ENCODE measurements around the gene PSMD6. TPM values are rescaled to one million over a fixed set of nuclear protein-coding genes. Genes with fewer than 3 reads are reported as not detected.

Gene PSMD6
- total and polyA plus RNA-seq, 2 donors (not counting 3 experiments of a cell fraction or from before 2014, with no cell fraction given), result 53.7 to 90.8 TPM

DNA sequence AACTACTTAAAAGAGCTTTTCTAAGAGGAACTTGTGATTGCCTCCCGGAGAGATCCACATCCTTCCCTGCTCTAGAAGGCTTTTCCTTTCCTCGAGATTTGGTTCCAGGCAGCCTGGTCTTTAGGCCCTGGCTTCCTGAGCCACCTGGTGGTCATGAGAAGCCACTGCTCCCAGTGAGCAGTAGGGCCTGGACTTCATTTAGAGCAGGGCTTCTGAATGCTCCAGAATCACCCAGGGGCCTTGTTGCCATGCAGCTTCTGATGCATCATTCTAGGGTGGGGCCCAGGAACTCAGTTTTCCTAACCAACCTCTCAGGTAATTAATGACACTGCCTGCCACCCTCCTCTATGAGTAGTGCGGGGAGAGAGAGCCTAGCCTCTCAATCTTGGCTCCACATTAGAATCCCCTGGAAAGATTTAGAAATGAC, 29.6 kb downstream of the PSMD6 start:
- FAIRE-seq (peak; percentile 92), DNase-seq (ENCODE audit: low read depth, low spot score) (peak; percentile 71)
- H3K4me1 ChIP-seq (ENCODE audit: control insufficient read depth, extremely low read depth, insufficient read depth, low read length), result peaks cover 5% of the 10 kb centered on the region
- no peaks in the 10 kb centered on the region for H3K9me3 ChIP-seq (replicated peaks; ENCODE audit: control insufficient read depth, insufficient read depth, low read length)
- no peak overlapping the region for H3K9ac ChIP-seq (replicated peaks; ENCODE audit: extremely low read depth, insufficient read depth, low read length)
- no peaks in the 10 kb centered on the region for H3K27me3 ChIP-seq (ENCODE audit: control insufficient read depth in 2 of 2, insufficient read depth in 2 of 2, low read length in 2 of 2)
- dilution Hi-C loops (cut with MboI; ENCODE audit: extremely low pct_ligation_motif_present, low sequenced_read_pairs) (no loop called here), intact Hi-C loops (cut with micrococcal nuclease) (loop anchor here (1.0 to 2.0 kb wide), 6 partner anchors 33 to 642 kb away; partner anchors contain the start of genes C3orf49 and SCAANT1)
- POLR2A ChIA-PET, result interaction anchor here (0.7 kb wide), 1 partner anchor 117 kb away, joined by 4 read pairs; no protein-coding TSS in a partner anchor
- no peaks in the 10 kb centered on the region for H4K20me1 ChIP-seq (replicated peaks; ENCODE audit: control insufficient read depth, extremely low read depth, insufficient read depth, low read length)
- BruUV-seq (replicated peaks), result no TSS peak
- peaks cover 2 to 35% of the 10 kb centered on the region in 2 experiments for H3K36me3 ChIP-seq (ENCODE audit: control insufficient read depth in 2 of 2, extremely low read depth in 1 of 2, insufficient read depth in 2 of 2, low read length in 2 of 2)
- TF ChIP-seq JUN (IDR thresholded peaks at IDR 0.05; ENCODE audit: borderline replicate concordance, insufficient read depth, insufficient read length, low read depth), result no peak
- TF ChIP-seq, protein P1, sequence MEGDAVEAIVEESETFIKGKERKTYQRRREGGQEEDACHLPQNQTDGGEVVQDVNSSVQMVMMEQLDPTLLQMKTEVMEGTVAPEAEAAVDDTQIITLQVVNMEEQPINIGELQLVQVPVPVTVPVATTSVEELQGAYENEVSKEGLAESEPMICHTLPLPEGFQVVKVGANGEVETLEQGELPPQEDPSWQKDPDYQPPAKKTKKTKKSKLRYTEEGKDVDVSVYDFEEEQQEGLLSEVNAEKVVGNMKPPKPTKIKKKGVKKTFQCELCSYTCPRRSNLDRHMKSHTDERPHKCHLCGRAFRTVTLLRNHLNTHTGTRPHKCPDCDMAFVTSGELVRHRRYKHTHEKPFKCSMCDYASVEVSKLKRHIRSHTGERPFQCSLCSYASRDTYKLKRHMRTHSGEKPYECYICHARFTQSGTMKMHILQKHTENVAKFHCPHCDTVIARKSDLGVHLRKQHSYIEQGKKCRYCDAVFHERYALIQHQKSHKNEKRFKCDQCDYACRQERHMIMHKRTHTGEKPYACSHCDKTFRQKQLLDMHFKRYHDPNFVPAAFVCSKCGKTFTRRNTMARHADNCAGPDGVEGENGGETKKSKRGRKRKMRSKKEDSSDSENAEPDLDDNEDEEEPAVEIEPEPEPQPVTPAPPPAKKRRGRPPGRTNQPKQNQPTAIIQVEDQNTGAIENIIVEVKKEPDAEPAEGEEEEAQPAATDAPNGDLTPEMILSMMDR (IDR thresholded peaks at IDR 0.05; ENCODE audit: extremely low read depth in 1 of 2, insufficient read depth in 1 of 2, low read depth in 1 of 2, low read length in 2 of 2), result peak; percentile 90 to 92
- H3K9me1 ChIP-seq (replicated peaks; ENCODE audit: control insufficient read depth, extremely low read depth, insufficient read depth, low read length), result no peaks in the 10 kb centered on the region
- H2AFZ ChIP-seq (ENCODE audit: low read depth, low read length), result no peak overlapping the region
- no peak overlapping the region for H3K27ac ChIP-seq (ENCODE audit: insufficient read depth, low read depth, low read length)
- no peak overlapping the region for H3K4me2 ChIP-seq (ENCODE audit: insufficient read depth, low read length)
- no peak overlapping the region for H3K4me3 ChIP-seq (replicated peaks in 1 of 3; ENCODE audit: insufficient read depth in 1 of 3, low read depth in 1 of 3, low read length in 3 of 3)
- H3K79me2 ChIP-seq (ENCODE audit: control insufficient read depth, insufficient read depth, low read length), result no peaks in the 10 kb centered on the region
- CTCF ChIA-PET, result interaction anchor here (0.7 to 6.0 kb wide), 14 partner anchors 10 to 643 kb away, joined by 3 to 45 read pairs (median 4); no protein-coding TSS in a partner anchor

GRCh38 chr3:63992516-63993209, 30.6 kb downstream of the PSMD6 start:
- BruUV-seq (replicated peaks), result no TSS peak
- FAIRE-seq, result no peak
- intact Hi-C loops (cut with micrococcal nuclease), result loop anchor here (1.0 to 2.0 kb wide), 6 partner anchors 32 to 641 kb away; partner anchors contain the start of genes C3orf49 and SCAANT1

More at GRCh38 chr3:63992516-63993209, 30.6 kb downstream of the PSMD6 start:
- Histone ChIP-seq H3K79me2 (ENCODE audit: control insufficient read depth, insufficient read depth, low read length) (no peaks in the 10 kb centered on the region), H3K9ac (replicated peaks; ENCODE audit: extremely low read depth, insufficient read depth, low read length) (no peak overlapping the region), H3K36me3 (ENCODE audit: control insufficient read depth in 2 of 2, extremely low read depth in 1 of 2, insufficient read depth in 2 of 2, low read length in 2 of 2) (peaks cover 2 to 38% of the 10 kb centered on the region in 2 experiments), H3K27me3 (ENCODE audit: control insufficient read depth in 2 of 2, insufficient read depth in 2 of 2, low read length in 2 of 2) (no peaks in the 10 kb centered on the region), H3K4me3 (replicated peaks in 1 of 3; ENCODE audit: insufficient read depth in 1 of 3, low read depth in 1 of 3, low read length in 3 of 3) (no peak overlapping the region), H3K9me3 (replicated peaks; ENCODE audit: control insufficient read depth, insufficient read depth, low read length) (no peaks in the 10 kb centered on the region), H3K4me2 (ENCODE audit: insufficient read depth, low read length) (no peak overlapping the region), H3K27ac (ENCODE audit: insufficient read depth, low read depth, low read length) (no peak overlapping the region), H4K20me1 (replicated peaks; ENCODE audit: control insufficient read depth, extremely low read depth, insufficient read depth, low read length) (no peaks in the 10 kb centered on the region), H3K4me1 (ENCODE audit: control insufficient read depth, extremely low read depth, insufficient read depth, low read length) (peaks cover 5% of the 10 kb centered on the region), H2AFZ (ENCODE audit: low read depth, low read length) (no peak overlapping the region), H3K9me1 (replicated peaks; ENCODE audit: control insufficient read depth, extremely low read depth, insufficient read depth, low read length) (no peaks in the 10 kb centered on the region)
- DNase-seq (ENCODE audit: low read depth, low spot score), result no peak
- dilution Hi-C loops (cut with MboI; ENCODE audit: extremely low pct_ligation_motif_present, low sequenced_read_pairs), result no loop called here
- no peak for TF ChIP-seq POLR2AphosphoS5 (IDR thresholded peaks at IDR 0.05; ENCODE audit: insufficient read depth, low read depth, low read length)
- no peak for TF ChIP-seq POLR2A (IDR thresholded peaks at IDR 0.05; ENCODE audit: low read depth, low read length)
- TF ChIP-seq JUN (IDR thresholded peaks at IDR 0.05; ENCODE audit: borderline replicate concordance, insufficient read depth, insufficient read length, low read depth), result no peak
- TF ChIP-seq GATA2 (IDR thresholded peaks at IDR 0.05; ENCODE audit: insufficient read depth, insufficient read length, low read depth, low read length), result no peak
- no peak for TF ChIP-seq FOS (IDR thresholded peaks at IDR 0.05; ENCODE audit: borderline replicate concordance, insufficient read depth, low read length)
- no peak for TF ChIP-seq MAX (IDR thresholded peaks at IDR 0.05; ENCODE audit: insufficient read depth, insufficient read length)
- TF ChIP-seq, protein P1 (IDR thresholded peaks at IDR 0.05; ENCODE audit: extremely low read depth in 1 of 2, insufficient read depth in 1 of 2, low read depth in 1 of 2, low read length in 2 of 2), result no peak
- TF ChIP-seq MYC (IDR thresholded peaks at IDR 0.05; ENCODE audit: low read depth, low read length), result no peak
- TF ChIP-seq EZH2 (IDR thresholded peaks at IDR 0.05; ENCODE audit: borderline replicate concordance, low read depth, low read length, severe bottlenecking), result no peak
- ChIA-PET CTCF (interaction anchor here (0.7 to 6.0 kb wide), 12 partner anchors 9 to 642 kb away, joined by 3 to 45 read pairs (median 4); no protein-coding TSS in a partner anchor), POLR2A (interaction anchor here (0.7 kb wide), 1 partner anchor 116 kb away, joined by 4 read pairs; no protein-coding TSS in a partner anchor)

Data from endothelial cell of umbilical vein (primary cell).